Ascending aorta (tissue), 2 donors: Measurements from ENCODE around the gene POP5. TPM values are rescaled to one million over a fixed set of nuclear protein-coding genes. Genes with fewer than 3 reads are reported as not detected.

ENCODE experiments used
- DNase-seq, 2 donors: peaks; one replicate each; pipeline ENCODE4 v3.0.0-alpha.2; 2019; ENCODE audit warnings: low spot score in 2 of 2
- H3K27ac ChIP-seq, 2 donors: fragments of 200-600 bp; sonication (generic); one replicate each; pipeline ENCODE4 v1.5.1; 2016 to 2017; ENCODE audit warnings: mild to moderate bottlenecking in 1 of 2
- H3K27me3 ChIP-seq: fragments of 200-600 bp; sonication (generic); one replicate; pipeline ENCODE4 v1.5.1; 2017
- H3K36me3 ChIP-seq, 2 donors: fragments of 200-600 bp; sonication (generic); one replicate each; pipeline ENCODE4 v1.5.1; 2016
- H3K4me1 ChIP-seq, 2 donors: fragments of 200-600 bp; sonication (generic); one replicate each; pipeline ENCODE4 v1.5.1; 2016 to 2017; ENCODE audit warnings: mild to moderate bottlenecking in 1 of 2
- H3K4me3 ChIP-seq, 2 donors: fragments of 200-600 bp; sonication (generic); one replicate each; pipeline ENCODE4 v1.5.1; 2016 to 2017; ENCODE audit warnings: mild to moderate bottlenecking in 1 of 2
- H3K9me3 ChIP-seq, 2 donors: fragments of 200-600 bp; sonication (generic); one replicate each; pipeline ENCODE4 v1.5.1; 2016
- intact Hi-C: fragments of 100-400 bp; cut with DNase I; formaldehyde crosslinking; loops from one replicate; pipeline ENCODE4 v1.15.1; 2023
- total RNA-seq: library from RNA; depleted of rRNA; stranded (reverse); fragments of >200 nt; gene quantifications from one replicate; pipeline ENCODE4 v1.1.0, GENCODE V29; 2016
- TF ChIP-seq, protein P1 (sequence below), 3 experiments: fragments of 200-600 bp in 2 of 3; fragments of 450-650 bp in 1 of 3; sonication (generic) in 2 of 3; IDR thresholded peaks; one replicate each; pipeline ENCODE4 v1.5.1; 2016 to 2019; ENCODE audit warnings: antibody characterized with exemption in 3 of 3, mild to moderate bottlenecking in 1 of 3, moderate library complexity in 1 of 3

The POP5 gene
- total RNA-seq, 1 donor from 2014 or later = 3.0 TPM

DNA sequence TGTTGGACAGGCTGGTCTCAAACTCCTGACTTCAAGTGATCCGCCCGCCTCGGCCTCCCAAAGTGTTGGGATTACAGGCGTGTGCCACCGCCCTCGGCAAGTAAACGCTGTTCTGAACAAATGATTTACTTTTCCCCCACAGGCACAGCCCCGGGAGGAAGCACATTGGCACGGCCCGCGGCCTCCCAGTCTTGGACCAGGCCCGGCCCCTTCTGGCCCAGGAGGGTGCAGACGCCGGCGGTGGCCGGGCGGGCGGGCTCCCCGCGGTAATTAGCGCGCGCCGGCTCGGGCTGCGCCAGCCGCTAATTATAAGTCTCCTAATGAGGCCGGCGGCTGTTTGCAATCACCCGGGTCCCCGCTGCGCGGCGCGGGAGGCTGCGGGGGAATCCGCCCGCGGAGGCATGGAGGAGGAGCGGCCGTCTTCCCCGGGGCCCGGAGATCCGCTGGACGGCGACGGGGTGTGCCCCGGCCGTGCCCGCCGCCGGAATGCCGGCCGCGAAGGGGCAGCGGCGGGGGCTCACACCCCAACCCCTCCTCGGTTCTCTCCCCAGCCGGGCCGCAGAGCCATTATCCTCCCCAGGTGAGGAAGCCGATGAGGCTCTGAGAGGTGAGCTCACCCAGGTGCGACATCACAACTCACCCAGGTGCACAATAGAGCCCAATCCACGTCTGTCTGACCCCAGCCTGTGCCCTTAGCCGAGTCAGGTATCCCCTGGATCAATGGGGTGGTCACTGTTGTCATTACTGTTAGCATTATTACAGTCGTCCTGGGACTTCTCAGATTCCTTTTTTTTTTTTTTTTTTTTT, 3.3 kb upstream of the POP5 start:
- TF ChIP-seq, protein P1, sequence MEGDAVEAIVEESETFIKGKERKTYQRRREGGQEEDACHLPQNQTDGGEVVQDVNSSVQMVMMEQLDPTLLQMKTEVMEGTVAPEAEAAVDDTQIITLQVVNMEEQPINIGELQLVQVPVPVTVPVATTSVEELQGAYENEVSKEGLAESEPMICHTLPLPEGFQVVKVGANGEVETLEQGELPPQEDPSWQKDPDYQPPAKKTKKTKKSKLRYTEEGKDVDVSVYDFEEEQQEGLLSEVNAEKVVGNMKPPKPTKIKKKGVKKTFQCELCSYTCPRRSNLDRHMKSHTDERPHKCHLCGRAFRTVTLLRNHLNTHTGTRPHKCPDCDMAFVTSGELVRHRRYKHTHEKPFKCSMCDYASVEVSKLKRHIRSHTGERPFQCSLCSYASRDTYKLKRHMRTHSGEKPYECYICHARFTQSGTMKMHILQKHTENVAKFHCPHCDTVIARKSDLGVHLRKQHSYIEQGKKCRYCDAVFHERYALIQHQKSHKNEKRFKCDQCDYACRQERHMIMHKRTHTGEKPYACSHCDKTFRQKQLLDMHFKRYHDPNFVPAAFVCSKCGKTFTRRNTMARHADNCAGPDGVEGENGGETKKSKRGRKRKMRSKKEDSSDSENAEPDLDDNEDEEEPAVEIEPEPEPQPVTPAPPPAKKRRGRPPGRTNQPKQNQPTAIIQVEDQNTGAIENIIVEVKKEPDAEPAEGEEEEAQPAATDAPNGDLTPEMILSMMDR (IDR thresholded peaks at IDR 0.05) = peak; percentile 11 to 39 (median 20)
- Histone ChIP-seq H3K27me3 (no peaks in the 10 kb centered on the region), H3K4me1 (peaks cover 3% of the 10 kb centered on the region in 2 donors), H3K4me3 (peak overlapping the region; percentile 55 to 74), H3K36me3 (peaks cover under 1 to 1% of the 10 kb centered on the region in 2 donors), H3K9me3 (no peaks in the 10 kb centered on the region), H3K27ac (no peak overlapping the region)
- DNase-seq = peak in 1 of 2 donors; percentile 69
- intact Hi-C loops = loop anchor here (5.0 kb wide), 3 partner anchors 143 to 382 kb away; partner anchors contain the start of genes ACADS, RPLP0 and SPPL3

DNA sequence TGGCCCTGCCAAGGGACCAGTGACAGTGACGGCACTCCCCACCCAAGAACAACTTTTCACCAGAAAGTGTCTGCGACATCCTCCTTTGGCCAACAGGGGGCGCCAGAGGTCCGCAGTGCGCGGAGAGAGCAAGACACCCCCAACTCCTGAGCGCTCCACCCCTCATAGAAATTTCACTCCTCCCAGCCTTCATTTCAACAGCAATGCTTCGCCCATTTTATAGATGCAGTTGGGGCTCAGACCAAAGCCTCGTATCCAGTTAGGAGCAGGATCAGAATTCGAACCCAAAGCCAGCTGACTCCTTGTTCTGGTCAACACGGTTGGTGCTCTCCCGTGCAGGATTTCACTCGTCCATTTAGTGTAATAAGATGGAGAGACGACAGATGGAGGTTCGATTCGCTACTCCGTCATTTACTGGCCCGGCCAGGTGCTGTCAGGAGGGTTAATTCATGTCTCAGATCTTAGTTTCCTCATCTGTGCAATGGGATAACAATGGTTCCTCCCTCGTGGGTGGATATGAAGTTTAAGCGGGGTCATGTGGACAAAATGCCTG, 2.4 kb upstream of the POP5 start:
- H3K4me1 ChIP-seq = peaks cover 3% of the 10 kb centered on the region in 2 donors
- H3K27me3 ChIP-seq = no peaks in the 10 kb centered on the region
- TF ChIP-seq, protein P1 (IDR thresholded peaks at IDR 0.05) = peak; percentile 78 to 83 (median 82)
- H3K27ac ChIP-seq = no peak overlapping the region
- peak overlapping the region in 1 of 2 donors; percentile 74 for H3K4me3 ChIP-seq
- intact Hi-C loops = loop anchor here (1.0 to 5.0 kb wide), 6 partner anchors 130 to 527 kb away; partner anchors contain the start of genes ACADS, RPLP0 and SPPL3
- no peaks in the 10 kb centered on the region for H3K9me3 ChIP-seq
- H3K36me3 ChIP-seq = peaks cover 10 to 11% of the 10 kb centered on the region in 2 donors
- peak in 1 of 2 donors; percentile 81 for DNase-seq

DNA sequence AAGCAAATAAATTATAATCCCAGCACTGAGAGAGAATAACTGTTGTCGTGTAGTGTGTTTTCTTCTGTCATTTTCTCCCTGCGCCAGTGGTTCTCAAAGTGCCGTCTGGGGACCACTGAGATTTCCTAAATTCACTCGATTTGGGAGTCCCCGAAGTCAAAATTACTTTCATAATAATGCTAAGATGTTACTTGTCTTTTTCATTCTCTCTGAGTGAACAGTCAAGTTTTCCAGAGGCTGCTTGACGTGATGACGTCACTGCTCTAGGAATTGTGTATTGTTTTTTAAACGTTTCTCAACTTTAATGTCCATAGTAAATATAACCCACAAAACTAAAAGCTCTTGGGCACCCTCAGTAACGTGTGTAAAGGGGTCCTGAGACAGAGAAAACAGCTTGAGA, 796 bp upstream of the POP5 start:
- Histone ChIP-seq H3K27ac (no peak overlapping the region), H3K27me3 (no peaks in the 10 kb centered on the region), H3K4me1 (peaks cover 3% of the 10 kb centered on the region in 2 donors), H3K36me3 (peaks cover 25 to 26% of the 10 kb centered on the region in 2 donors), H3K9me3 (no peaks in the 10 kb centered on the region), H3K4me3 (peak overlapping the region; percentile 63 to 87)
- intact Hi-C loops = loop anchor here (1.0 to 5.0 kb wide), 8 partner anchors 47 to 389 kb away; partner anchors contain the start of genes ACADS, DYNLL1, MLEC and RNF10
- TF ChIP-seq, protein P1 (IDR thresholded peaks at IDR 0.05) = no peak
- DNase-seq = no peak

DNA sequence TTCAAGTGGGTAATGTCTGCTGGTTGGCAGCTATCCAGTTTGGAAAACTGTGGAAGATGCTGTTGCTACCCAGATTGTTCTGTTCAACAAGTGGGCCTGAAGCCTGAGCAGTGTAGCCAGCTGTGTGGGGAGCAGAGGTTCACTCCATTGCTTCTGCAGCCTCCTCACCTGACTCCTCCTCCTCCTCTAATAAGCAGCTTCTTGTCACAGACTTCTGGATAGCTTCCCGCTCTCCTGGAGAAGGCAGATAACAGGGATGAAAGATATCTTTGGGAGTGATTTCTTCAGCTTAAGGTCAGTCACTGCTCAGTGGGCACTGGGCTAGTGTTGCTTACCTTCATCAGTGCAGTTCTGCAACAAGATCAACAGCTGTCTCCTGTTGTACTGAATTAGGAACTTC, 2.0 kb downstream of the POP5 start:
- H3K4me3 ChIP-seq = no peak overlapping the region
- H3K4me1 ChIP-seq = peaks cover 0 to 3% of the 10 kb centered on the region in 2 donors
- no peak for DNase-seq
- H3K36me3 ChIP-seq = peaks cover 53 to 54% of the 10 kb centered on the region in 2 donors
- no peaks in the 10 kb centered on the region for H3K9me3 ChIP-seq
- intact Hi-C loops = no loop called here
- no peaks in the 10 kb centered on the region for H3K27me3 ChIP-seq
- TF ChIP-seq, protein P1 (IDR thresholded peaks at IDR 0.05) = no peak
- H3K27ac ChIP-seq = no peak overlapping the region

DNA sequence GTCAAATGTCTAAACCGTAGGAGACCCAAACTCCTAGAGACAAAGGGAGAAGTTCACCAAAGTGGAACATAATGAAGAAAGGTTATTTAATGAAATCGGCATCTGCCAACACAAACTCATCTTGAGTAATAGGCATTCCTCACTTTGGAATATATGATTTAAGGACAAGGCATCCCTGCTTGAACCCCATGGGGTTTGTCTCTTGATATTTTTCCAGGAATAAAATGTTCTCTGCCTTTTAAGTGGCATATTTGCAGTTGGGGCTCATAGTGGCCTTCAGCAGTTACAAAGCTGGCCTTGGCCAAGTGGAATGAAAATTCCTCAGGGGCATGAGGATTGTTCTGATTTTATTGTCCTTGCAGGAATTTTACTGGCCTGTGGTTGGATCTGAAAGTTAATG, 7.1 kb downstream of the POP5 start:
- intact Hi-C loops = no loop called here
- Histone ChIP-seq H3K27ac (no peak overlapping the region), H3K4me3 (no peak overlapping the region), H3K9me3 (no peaks in the 10 kb centered on the region), H3K36me3 (peaks cover 85 to 99% of the 10 kb centered on the region in 2 donors), H3K27me3 (no peaks in the 10 kb centered on the region), H3K4me1 (no peaks in the 10 kb centered on the region)
- DNase-seq = no peak
- TF ChIP-seq, protein P1 (IDR thresholded peaks at IDR 0.05) = no peak
